Fibroblast of peridontal ligament (primary cell): ENCODE data around the gene CEP131.

Source experiments
- DNase-seq: peaks from one replicate; pipeline ENCODE4 v3.0.0-alpha.2; 2010; ENCODE audit errors: extremely low read depth

The CEP131 gene

DNA sequence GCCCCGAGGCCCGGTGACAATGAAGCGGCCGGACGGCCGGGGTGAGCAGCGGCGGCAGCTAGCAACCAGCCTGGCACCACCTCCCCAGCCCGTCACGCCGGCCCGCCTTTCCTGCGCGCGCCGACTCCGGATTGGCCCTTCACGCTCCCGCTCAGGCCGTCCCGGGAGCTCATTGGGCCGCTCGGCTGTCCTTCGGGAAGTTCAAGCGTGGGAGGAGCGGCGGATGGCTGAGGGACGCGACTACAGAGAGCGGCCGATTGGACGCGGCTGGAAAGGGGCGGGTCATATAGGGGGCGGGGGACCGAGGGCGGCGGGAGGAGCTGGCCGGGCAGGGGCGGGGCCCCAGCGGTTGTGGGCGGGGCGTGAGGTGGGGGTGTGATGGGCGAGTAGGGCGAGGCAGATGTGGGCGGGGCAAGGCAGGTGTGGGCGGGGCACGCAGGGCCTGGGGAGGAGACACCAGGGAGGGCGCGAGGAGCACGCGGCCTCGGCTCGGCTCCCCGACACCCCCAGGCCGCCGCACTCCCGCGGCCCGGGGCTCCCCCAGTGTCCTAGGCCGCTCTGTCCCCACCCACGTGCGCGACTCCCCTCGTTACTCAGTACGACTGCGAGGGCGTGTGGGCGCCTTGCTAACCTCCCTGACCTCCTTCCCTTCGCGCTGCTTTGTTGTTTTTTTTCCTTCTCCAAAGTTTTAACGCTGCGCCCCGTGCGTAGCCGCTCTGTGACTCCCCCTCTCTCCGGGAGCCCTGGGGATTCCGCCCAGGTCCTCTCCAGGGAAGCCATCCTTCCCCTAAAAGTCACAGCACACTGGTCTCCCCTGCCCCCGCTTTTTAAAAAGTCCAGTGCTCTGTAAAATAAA, at the start of gene CEP131:
Gene CEP131, minus strand, starts transcription at position 60 of the 856 bp plus-strand sequence. CDS start 2,909 bp downstream, outside the sequence.
- peak; percentile 96 for DNase-seq

DNA sequence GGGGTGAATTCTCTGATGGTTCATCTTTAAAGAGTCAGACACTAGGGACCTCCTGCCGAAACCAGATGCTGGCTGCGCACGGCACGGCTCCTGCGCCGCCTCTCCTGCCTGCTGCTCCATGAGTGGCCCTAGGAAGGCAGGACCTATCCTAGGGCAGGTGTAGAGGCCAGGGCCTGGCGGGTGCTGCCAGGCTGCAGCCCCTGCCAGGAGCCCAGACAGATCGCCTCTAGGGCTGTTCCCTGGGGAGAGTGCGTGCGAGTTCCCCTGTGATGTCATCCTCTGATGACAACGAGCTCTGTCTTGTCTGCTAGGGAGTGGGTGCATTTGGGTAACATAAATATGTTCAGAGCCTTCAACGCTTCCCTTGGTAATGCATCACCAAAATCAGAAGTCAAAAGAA, 48.5 kb upstream of the CEP131 start:
- no peak for DNase-seq

- no peak for DNase-seq
These were observed 47.5 kb upstream of the CEP131 start for GRCh38 chr17:81270279-81270678.

DNA sequence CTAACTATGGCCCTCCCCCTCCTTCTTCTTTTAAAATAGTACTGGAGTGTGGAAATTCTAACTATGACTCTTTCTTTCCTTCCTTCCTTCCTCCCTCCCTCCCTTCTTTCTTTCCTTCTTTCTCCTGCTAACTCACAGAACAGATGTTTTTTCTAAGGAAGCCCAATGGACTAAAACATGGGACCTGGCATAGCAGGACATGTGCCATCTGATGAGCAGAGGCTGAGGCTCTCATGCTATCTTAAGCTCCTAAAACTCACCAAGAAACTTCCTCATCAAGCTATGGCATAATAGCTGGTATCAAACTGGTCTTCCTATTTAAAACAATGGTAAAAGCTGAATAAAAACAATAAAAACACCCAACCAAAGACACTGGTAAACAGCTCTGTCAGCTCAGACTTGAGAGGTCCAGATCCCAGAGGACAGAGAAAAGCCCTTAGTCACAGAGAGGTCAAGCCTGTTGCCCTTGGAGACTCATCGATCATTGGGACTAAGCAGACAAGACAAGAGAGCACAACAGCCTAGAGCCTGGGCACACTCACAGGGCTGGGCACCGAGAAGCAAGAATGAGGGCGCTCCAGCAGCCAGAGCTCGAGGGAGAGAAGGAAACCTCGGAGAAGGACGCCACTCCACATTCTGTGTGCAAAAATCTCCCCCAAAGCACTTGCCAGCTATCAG, 44.8 kb upstream of the CEP131 start:
- no peak for DNase-seq

- DNase-seq: no peak
These were observed 42.8 kb upstream of the CEP131 start for GRCh38 chr17:81265576-81265975.

GRCh38 chr17:81264640-81265039, 41.9 kb upstream of the CEP131 start:
- DNase-seq: no peak

GRCh38 chr17:81263371-81264181, 40.8 kb upstream of the CEP131 start:
- DNase-seq: no peak

GRCh38 chr17:81261582-81262336, 39.0 kb upstream of the CEP131 start:
- no peak for DNase-seq

GRCh38 chr17:81261096-81261495, 38.3 kb upstream of the CEP131 start:
- no peak for DNase-seq

DNA sequence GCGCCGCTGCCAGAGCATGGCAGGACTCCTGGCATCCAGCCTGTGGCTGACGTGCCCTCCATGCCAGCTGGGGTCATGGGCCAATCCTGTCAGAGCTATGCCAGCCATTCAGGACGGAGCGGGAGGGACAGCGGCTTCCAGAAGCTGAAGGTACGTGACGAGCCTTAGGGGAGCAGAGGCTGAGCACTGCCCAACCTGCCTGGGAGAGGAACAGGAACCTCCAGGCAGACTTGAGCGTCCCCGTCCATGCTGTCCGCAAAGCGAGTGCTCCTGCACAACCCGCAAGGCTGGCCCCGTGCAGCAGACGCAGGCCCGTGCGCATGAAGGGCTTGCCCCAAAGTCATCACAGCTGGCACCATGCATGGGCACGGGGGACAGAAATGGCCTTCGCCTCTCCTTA, 37.9 kb upstream of the CEP131 start:
- no peak for DNase-seq

DNA sequence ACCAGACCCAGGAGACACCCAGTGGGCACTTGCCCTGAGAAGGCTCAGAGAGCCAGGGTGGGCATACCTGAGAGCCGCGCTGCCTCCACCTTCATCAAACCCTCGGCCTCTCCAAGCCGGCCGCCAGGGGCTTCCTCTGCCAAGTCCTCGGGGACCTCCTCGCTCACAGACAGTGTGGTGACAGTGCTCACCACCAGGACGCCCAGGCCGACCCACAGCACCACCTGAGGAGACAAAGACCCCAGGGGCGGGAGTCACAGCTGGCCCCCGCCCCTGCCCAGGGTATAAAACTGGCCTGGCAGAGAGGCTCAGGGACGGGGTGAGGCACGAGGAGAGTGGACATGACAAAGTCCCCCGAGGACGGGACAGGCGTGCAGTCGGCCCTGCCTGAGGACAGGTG, 37.4 kb upstream of the CEP131 start:
- no peak for DNase-seq

DNA sequence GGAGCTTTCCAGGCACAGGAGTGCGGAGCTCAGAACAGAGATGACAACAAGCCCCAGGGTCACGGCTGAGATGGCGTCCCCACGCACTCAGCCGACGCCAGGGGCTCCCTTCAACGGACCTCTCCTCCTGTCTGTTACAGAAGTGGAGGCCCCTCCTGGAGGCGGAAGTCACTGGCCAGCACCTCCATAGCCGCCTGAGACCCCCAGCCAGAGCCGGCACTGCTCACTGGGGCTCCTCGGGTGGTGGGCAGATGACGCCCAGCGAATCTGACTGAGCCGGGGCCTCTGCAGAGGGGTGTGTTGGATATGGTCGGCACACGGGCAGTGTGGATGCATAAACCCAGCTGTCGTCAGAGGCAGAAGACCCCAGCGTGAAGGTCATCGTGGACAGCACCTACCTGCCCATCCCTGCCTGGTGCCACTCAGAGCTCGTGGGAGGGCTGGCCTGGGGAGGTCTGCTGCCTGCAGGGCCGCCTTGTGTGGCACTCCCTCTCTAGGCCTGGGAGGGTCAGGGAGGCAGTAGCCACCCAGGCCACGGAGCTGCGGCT, 36.4 kb upstream of the CEP131 start:
- no peak for DNase-seq

DNA sequence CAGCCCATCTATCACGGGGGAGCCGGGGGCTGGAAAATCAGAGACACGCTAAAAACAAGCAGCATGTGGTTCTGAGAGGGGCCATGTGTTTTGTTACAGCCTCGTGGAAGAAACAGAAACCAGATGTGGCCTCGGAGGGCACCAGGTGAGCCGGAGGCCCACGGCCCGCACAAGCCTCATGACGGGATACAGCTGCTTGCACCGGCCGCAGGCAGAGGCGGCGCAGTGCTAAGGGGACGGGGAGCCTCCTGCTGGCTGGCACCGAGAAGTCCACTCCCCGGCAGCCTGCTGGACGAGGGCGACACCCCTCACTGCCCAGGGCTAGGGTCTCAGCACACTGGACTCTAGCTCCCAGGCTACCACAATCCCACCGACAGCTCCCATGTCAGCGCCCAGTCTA, 35.5 kb upstream of the CEP131 start:
- no peak for DNase-seq

DNA sequence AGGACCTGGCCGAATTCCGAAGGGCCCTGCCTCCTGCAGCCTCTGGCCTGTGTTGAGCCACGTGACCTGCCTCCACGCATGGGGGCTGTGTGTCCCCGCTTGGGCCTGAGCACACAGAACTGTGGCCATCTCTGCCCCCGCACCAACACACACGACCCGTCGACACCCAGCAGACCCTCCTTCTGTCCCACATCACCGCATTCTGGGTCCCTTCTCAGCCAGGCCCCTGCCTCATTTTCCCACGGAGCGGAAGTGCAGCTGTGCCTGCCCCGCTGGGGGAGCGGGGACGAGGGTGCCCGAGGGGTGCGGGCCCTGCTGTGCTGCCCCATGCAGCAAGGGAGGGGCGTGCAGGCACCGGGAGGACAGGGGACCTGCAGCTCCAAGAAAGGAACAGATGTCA, 34.8 kb upstream of the CEP131 start:
- DNase-seq: no peak

GRCh38 chr17:81256616-81257015, 33.9 kb upstream of the CEP131 start:
- peak; percentile 66 for DNase-seq

DNA sequence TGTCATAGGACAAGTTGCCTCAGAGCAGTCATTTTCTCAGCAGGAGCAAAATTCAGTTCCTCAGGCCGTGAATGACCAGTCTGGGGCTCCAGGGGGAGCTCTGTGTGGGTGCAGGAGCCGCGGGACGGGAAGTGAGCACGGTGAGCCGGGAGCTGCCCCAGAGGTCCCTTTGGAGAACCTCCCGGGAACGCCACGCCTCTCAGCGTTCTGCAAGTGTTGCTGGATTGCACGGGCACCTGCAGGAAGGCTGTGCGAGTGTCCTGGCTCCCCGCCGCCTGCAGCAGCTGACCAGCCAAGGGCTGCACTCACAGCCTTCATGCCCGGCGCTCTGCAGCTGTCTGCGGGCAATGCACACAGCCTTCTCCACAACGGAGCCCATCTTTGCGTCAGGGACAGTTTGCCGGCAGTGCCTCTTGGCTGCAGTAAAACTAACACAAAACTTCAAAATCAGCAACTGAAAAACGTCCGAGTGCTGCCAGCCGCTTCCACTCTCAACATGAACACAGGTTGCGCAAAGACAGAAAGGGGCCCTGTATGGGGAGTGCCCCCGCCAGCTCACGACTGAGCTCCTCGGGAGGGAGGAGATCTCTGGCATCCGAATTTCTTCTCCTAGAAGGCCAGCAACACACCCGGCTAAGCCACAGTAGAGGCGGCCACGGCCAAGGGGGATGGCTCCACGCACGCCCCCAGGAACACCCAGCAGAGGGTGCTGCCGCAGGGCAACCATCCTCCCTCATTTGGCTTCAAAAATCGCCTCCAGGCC, 32.4 kb upstream of the CEP131 start:
- peak; percentile 54 for DNase-seq

GRCh38 chr17:81253358-81254131, 30.8 kb upstream of the CEP131 start:
- DNase-seq: peak; percentile 44

DNA sequence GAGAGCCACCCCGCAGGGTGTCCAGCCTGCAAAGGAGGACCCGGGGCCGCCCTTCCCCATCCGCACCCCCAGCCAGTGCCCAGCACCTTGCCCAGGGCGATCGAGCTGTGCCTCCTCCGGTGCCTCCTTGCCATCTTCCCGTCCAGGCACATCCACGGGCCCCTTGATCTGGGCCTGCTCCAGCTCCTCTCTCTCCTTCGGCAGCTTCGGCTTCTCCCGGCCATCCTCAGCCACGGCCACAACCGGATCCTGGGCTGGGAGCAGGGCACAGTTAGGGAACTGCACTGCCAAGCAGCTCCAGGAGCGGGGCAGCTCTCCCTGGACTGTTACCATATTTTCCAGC, 30.2 kb upstream of the CEP131 start:
- DNase-seq: no peak

GRCh38 chr17:81252326-81252986, 29.7 kb upstream of the CEP131 start:
- DNase-seq: no peak
